ENCODE data around the gene LRRTM1. TPM values are rescaled to one million over a fixed set of nuclear protein-coding genes. Genes with fewer than 3 reads are reported as not detected.

The LRRTM1 gene
- total RNA-seq, 1 experiment from 2014 or later = not detected

DNA sequence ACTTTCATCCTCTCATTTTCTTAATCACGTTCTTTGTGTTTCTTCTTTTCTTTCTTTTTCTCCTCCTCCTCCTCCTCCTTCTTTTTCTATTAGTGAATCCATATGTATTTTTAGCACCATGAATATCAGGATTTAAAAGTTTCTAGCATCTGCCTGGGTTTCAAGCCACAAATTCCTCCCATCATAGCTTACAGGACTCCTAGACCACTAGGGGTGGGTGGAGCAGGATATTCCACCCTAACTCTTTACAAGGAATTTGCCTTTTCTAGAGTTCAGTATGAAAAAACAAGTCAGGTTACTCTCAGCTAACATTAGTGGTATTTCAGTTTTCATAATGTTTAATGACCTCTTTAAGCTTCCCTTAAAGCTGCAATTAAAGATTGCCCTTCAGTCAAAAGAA, 19.1 kb upstream of the LRRTM1 start:
- DNase-seq = no peak
- H3K27me3 ChIP-seq = peaks cover 21% of the 10 kb centered on the region; the same call in 1 of the 2 replicates
- H3K4me1 ChIP-seq = no peaks in the 10 kb centered on the region

DNA sequence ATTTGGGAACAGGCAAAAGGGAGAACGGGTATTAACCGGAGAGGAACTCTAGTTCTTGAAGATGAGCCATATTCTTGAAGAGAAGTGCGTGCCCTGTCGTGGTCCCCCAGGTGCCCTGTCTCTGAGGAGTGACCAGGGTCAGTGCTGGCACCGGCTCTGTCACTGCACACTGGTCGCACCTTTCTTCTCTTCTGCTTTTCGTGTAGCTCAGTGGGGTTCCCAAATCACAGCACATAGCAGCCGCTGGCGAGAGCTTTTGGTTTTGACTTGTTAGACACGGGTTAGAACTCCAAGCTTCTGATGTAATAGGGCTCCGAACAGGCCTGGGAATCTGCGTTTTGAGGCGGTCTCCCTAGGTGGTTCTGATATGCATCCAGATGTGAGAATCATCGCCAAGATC, 18.4 kb upstream of the LRRTM1 start:
- Histone ChIP-seq H3K36me3 (no peaks in the 10 kb centered on the region), H3K27me3 (peaks cover 21% of the 10 kb centered on the region; the same call in 1 of the 2 replicates), H3K4me1 (no peaks in the 10 kb centered on the region), H3K4me3 (no peak overlapping the region), H3K9me3 (replicated peaks) (no peaks in the 10 kb centered on the region; the same call in 1 of the 2 replicates), H3K27ac (no peak overlapping the region)
- DNase-seq = no peak

More for the DNA sequence above, 19.1 kb upstream of the LRRTM1 start:
- no peaks in the 10 kb centered on the region for H3K36me3 ChIP-seq
- no peak overlapping the region for H3K27ac ChIP-seq
- no peaks in the 10 kb centered on the region; the same call in 1 of the 2 replicates for H3K9me3 ChIP-seq (replicated peaks)
- H3K4me3 ChIP-seq = no peak overlapping the region

DNA sequence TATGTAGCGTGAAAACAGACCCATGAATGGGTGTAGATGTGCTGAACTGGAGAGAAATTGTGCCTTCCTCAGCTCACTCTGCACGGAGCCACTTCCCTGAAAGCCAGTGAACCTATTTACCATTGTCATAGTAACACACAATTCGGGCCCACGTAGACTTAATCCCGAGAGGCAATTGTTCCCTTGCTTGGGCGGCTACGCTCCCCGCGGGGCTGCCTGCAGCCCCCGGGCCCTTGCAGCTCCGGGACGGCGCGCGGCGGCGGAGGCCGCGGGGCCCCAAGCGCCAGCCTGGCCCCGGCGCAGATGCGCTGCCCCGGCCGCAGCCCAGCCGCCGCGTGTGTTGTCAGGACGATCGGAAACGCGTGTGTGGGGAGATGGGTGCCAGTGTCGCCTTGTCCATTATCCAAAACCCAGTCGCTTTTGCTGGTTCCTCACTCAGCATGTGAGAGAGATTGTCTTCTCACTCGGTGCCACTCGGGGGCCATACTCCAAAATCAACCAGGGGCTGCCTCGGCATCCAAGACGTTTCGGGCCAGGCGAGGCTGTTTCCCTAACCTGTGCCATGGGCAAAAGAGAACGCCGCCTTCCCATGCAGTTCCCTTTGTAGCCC, 17.9 kb upstream of the LRRTM1 start:
- Histone ChIP-seq H3K36me3 (no peaks in the 10 kb centered on the region), H3K27ac (no peak overlapping the region), H3K27me3 (peaks cover 21% of the 10 kb centered on the region; the same call in 1 of the 2 replicates), H3K4me1 (no peaks in the 10 kb centered on the region), H3K4me3 (no peak overlapping the region), H3K9me3 (replicated peaks) (no peaks in the 10 kb centered on the region; the same call in 1 of the 2 replicates)
- no peak for DNase-seq

DNA sequence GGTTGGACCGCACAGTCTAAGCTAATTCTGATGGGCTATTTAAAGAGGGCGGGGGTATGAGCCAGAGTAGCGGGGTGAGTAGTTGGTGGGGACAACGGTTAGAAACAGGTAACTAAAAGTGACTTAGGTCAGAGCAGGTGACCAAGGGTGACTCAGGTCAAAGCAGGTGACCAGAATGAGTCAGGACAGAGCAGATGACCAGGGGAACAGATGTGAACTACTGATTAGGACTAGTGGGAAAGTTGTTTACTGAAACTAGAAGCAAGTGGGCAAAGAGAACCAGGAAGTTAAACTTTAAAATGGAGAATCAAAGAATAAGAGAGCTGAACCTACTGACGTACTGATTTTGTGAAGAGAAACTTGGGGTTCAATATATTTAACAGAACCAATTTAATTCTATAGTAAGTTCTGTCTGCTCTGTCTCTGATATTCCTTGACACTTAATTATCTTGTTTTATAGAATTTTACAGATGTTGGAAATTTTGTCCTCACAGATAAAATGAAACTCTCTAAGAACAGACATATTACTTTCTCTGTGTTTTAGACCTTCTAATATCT, 7.8 kb upstream of the LRRTM1 start:
- DNase-seq = no peak
- no peaks in the 10 kb centered on the region for H3K4me1 ChIP-seq
- peaks cover 17% of the 10 kb centered on the region; the same call in 1 of the 2 replicates for H3K27me3 ChIP-seq
- H3K4me3 ChIP-seq = no peak overlapping the region
- H3K36me3 ChIP-seq = no peaks in the 10 kb centered on the region
- no peak overlapping the region for H3K27ac ChIP-seq
- no peaks in the 10 kb centered on the region for H3K9me3 ChIP-seq (replicated peaks)

DNA sequence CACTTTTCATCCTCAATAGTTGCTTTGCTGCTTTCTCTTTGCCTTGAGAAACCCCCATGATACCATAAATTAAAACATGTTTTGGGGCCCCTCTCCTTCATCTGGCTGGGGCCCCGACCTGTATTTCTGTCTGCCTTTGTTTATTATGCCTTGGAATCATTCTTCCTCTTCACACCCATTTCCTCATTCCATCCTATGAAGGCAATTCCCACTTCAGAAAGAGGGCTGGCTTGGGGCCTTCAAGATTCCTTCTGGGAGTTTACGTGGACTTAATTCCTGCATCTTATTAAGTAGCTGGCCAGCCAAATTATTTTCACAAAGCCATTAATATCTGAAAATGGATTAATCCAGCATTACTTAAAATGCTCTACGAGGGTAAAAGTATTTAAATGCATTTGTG, 6.8 kb upstream of the LRRTM1 start:
- Histone ChIP-seq H3K27ac (no peak overlapping the region), H3K9me3 (replicated peaks) (no peaks in the 10 kb centered on the region), H3K36me3 (no peaks in the 10 kb centered on the region), H3K4me3 (no peak overlapping the region), H3K4me1 (no peaks in the 10 kb centered on the region), H3K27me3 (peaks cover 13% of the 10 kb centered on the region; the same call in 1 of the 2 replicates)
- no peak for DNase-seq

DNA sequence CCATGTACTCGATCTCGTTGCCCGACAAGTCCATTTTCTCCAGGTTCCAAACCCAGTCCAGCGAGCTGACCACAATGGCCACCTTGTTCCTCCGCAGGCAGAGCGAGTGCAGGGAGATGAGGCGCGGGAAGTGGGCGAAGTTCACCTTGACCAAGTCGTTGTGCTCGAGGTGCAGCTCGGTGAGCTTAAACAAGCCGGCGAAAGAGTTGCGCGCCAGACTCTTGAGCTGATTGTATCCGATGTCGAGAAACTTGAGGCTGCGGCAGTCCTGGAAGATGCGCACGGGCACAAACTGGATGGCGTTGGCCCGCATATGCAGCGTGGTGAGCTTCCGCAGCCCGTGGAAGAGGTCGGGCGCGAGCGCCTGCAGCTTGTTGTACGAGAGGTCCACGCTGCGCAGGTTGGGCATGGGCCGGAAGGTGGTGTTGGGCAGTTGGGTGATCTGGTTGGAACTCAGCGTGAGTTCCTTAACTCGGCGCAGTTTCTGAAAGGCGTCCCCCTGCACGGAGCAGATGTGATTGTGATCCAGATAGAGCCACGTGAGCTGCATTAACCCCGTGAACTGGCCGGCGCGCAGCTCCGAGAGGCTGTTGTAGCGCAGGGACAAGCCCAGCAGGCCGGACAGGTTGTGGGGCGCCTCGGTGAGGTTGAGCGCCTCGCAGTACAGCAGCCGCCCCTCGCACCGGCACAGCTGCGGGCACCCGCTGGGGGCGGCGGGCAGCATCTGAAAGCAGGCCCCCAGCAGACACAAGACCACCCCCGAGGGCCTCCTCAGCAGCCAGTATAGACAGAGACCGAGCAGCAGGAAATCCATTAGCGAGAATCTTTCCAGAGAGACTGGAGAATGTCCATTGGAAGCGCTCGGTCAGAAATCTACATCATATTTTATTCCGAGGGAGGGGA, 1.3 kb downstream of the LRRTM1 start:
- H3K27me3 ChIP-seq = no peaks in the 10 kb centered on the region; the same call in 1 of the 2 replicates
- no peak for DNase-seq
- H3K9me3 ChIP-seq (replicated peaks) = no peaks in the 10 kb centered on the region
- no peak overlapping the region for H3K27ac ChIP-seq
- H3K4me1 ChIP-seq = no peaks in the 10 kb centered on the region
- no peak overlapping the region for H3K4me3 ChIP-seq
- H3K36me3 ChIP-seq = no peaks in the 10 kb centered on the region

DNA sequence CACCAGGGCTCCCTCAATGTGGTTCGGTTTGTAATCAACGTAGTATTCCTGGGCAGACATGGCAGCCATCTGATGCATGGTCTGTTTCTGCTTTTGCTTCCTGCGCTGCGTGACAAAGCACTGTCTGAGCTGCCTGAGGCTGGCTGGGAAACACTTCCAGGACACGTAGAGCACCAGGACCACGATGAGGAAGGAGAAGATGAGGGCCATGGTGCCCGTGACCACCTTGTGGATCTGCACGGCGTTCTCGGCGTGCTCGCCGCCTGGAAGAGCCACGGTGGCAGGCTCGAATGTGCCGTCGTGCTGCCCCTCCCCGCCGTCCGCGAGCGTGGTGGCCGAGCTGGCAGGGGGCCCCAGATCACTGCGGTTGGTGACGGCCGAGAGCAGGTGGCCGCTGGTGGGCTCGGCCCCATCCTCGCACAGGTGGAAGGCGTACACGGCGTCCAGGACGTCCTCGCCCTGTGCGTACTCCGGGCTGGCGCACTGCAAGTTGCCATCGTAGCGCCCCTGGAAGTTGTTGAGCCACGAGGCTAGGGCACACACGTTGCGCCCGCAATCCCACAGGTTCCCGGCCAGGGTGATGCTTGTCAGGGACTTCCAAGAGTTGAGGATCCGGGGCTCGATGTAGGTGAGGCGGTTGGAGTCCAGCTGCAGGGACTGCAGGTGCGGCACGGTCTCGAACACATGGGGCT, 2.1 kb downstream of the LRRTM1 start:
- no peaks in the 10 kb centered on the region for H3K9me3 ChIP-seq (replicated peaks)
- no peak for DNase-seq
- no peaks in the 10 kb centered on the region for H3K27me3 ChIP-seq
- H3K4me1 ChIP-seq = no peaks in the 10 kb centered on the region
- H3K27ac ChIP-seq = no peak overlapping the region
- no peak overlapping the region for H3K4me3 ChIP-seq
- H3K36me3 ChIP-seq = no peaks in the 10 kb centered on the region

DNA sequence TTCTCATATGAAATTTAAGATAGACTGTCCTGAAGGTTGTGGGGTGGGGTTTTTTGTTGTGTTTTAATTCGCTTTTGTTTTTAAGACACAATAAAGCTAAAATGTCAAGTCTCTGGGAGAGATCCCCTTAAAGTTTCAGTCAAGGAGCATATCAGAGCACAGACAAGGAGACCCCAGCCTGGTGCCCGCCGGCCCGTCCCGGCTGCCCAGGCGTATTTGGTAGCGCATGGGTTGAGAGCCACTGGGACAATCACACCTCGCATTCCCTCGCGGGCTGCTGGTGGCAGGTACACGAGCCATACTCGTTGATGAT, 2.6 kb downstream of the LRRTM1 start:
- H3K36me3 ChIP-seq = no peaks in the 10 kb centered on the region
- no peak for DNase-seq
- no peak overlapping the region for H3K4me3 ChIP-seq
- no peak overlapping the region for H3K27ac ChIP-seq
- no peaks in the 10 kb centered on the region for H3K9me3 ChIP-seq (replicated peaks)
- H3K27me3 ChIP-seq = no peaks in the 10 kb centered on the region
- H3K4me1 ChIP-seq = no peaks in the 10 kb centered on the region

DNA sequence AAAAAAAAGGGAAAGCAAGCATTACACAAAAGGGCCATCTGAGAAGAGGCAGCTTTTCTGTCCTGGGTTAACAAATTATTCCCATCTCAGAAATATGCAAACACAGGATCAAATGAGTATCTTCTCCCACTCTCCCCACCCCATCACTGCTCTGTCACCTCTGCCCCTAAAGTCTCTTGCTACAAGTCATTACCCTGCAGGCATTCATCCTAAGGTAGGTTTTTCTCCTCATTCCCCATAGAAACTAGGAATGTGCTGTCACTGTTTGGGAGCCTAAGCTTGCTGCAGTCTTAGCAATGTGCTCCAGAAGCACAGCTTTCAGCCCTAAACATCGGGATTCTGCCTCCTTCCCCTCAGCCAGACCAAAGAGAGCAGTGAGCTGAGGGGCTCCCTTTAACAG, 3.6 kb downstream of the LRRTM1 start:
- H3K27me3 ChIP-seq = no peaks in the 10 kb centered on the region
- no peaks in the 10 kb centered on the region for H3K4me1 ChIP-seq
- H3K4me3 ChIP-seq = no peak overlapping the region
- no peaks in the 10 kb centered on the region for H3K9me3 ChIP-seq (replicated peaks)
- H3K27ac ChIP-seq = no peak overlapping the region
- no peaks in the 10 kb centered on the region for H3K36me3 ChIP-seq
- DNase-seq = no peak

DNA sequence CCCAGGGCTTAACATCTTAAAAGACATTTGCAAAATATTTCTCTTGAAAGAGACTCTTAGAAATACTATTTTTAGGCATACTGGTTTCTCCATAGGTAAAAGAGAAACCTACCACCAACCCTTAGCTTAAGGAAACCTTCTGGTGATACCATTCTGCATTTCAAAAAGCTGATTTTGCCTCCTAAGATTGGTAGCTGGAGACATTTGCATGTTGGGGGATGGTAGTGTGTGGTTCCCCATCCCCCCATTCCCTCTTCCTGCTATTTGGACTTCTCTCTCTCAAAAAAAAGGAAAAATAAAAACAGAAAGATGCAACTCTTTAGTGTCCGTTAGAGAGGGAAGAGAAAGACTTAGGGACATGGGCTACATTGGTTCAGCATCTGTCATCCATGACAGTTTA, 4.2 kb downstream of the LRRTM1 start:
- Histone ChIP-seq H3K36me3 (no peaks in the 10 kb centered on the region), H3K9me3 (replicated peaks) (no peaks in the 10 kb centered on the region), H3K4me3 (no peak overlapping the region), H3K27ac (no peak overlapping the region), H3K27me3 (no peaks in the 10 kb centered on the region), H3K4me1 (no peaks in the 10 kb centered on the region)
- no peak for DNase-seq

DNA sequence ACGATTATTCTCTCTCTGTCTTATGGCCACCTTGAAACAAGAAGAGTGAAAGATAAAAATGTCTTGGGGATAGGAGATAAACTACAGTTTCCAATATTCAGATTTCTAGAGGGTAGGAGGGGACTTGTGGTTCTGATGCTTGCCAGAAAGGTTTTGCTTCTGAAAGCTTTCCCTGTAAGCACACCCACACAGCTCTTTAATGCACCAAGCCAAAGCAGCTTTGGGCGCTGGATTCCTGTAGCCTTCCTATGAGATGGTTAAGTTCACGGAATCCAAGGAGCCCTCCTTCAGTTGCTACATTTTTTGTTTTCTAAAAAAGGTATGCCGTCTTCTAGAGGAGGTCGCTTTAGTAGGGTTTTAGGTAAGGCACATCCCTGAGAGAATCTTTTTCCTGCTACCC, 4.9 kb downstream of the LRRTM1 start:
- no peak overlapping the region for H3K4me3 ChIP-seq
- no peaks in the 10 kb centered on the region for H3K36me3 ChIP-seq
- peaks cover 4% of the 10 kb centered on the region; the same call in 1 of the 2 replicates for H3K27me3 ChIP-seq
- H3K27ac ChIP-seq = no peak overlapping the region
- no peaks in the 10 kb centered on the region for H3K9me3 ChIP-seq (replicated peaks)
- no peaks in the 10 kb centered on the region for H3K4me1 ChIP-seq
- DNase-seq = no peak

DNA sequence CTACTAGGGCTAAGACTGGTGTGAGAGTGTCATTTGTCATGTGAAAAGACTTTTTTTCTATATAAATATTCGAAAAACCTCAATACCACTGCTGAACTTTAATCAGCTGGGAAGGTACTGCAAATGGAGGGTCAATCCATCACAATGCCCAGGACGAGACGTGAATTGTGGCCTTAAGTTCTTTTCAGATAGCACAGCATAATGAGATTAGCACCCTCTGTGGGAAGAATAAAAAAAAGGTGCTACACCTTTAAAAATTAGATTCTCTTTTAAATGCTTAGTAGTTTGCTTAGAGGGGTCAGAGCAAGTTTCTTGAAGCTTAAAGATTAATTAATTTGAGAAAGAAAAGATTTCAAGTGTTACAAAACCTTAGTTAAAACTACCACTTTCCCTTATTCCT, 5.6 kb downstream of the LRRTM1 start:
- no peak for DNase-seq
- Histone ChIP-seq H3K4me3 (no peak overlapping the region), H3K4me1 (no peaks in the 10 kb centered on the region), H3K9me3 (replicated peaks) (no peaks in the 10 kb centered on the region), H3K27ac (no peak overlapping the region), H3K27me3 (peaks cover 5% of the 10 kb centered on the region; the same call in 1 of the 2 replicates), H3K36me3 (no peaks in the 10 kb centered on the region)

DNA sequence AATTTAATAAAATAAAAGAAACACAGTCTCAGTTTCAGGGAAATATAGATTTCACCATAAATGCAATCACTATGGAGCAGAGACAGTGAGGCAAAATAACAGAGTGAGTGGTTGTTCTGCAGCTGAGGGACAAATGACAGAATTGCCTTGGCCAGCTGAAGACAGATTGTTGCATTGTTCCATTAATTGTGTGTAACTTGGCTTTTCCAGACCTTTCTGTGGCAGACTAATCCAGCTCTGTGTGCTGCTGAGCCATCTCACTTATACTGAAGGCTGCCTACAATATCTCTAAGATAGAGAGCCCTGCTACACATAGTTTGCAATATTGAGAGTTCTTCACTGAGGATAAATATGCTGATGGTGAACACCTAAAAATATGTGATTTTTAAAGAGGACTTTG, 11.5 kb downstream of the LRRTM1 start:
- H3K9me3 ChIP-seq (replicated peaks) = no peaks in the 10 kb centered on the region
- no peaks in the 10 kb centered on the region for H3K36me3 ChIP-seq
- H3K4me1 ChIP-seq = no peaks in the 10 kb centered on the region
- H3K27me3 ChIP-seq = peaks cover 5% of the 10 kb centered on the region; the same call in 1 of the 2 replicates
- H3K4me3 ChIP-seq = no peak overlapping the region
- no peak overlapping the region for H3K27ac ChIP-seq
- DNase-seq = no peak

DNA sequence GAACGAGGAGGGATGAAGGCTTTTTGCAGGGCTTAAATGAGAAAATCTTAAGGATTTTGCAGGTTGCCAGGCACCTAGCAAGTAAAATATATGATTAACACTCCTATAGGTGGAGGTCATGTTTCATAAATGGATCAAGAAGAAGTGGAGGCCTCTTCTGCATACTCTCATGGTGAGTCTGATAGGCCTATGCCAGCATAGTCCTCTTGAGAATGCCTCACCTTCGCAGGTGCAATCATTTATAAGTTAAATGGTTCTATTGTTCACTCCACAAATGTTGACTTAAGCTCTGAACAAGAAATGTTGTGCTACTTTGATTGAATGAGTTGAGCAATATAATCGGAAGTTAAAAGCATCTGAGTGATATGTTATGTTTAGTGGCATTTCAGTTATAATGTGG, 12.1 kb downstream of the LRRTM1 start:
- Histone ChIP-seq H3K4me1 (no peaks in the 10 kb centered on the region), H3K4me3 (no peak overlapping the region), H3K36me3 (no peaks in the 10 kb centered on the region), H3K27me3 (peaks cover 5% of the 10 kb centered on the region; the same call in 1 of the 2 replicates), H3K27ac (no peak overlapping the region), H3K9me3 (replicated peaks) (no peaks in the 10 kb centered on the region)
- DNase-seq = no peak

DNA sequence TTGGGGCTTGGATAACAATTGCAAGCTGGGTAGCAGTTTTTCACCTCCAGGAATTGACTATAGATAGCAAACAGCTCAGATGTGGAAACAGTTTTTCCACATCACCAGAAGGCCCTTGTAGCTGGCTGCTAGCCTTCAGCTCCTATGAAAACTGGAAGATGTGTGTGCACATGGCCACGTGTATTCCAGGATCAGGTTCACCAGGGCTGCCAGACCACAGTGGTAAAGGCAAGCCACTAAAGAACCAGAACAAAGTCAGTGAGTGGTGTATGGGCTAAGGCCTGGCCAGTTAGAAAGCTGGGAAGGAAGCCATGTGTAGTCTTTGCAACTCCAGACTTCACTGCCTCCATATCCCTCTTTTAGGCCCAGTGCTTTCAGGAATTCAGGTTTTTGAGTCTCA, 12.9 kb downstream of the LRRTM1 start:
- H3K27ac ChIP-seq = no peak overlapping the region
- H3K9me3 ChIP-seq (replicated peaks) = no peaks in the 10 kb centered on the region
- no peaks in the 10 kb centered on the region for H3K36me3 ChIP-seq
- no peak overlapping the region for H3K4me3 ChIP-seq
- no peaks in the 10 kb centered on the region for H3K4me1 ChIP-seq
- no peak for DNase-seq
- H3K27me3 ChIP-seq = peaks cover 11% of the 10 kb centered on the region; the same call in 1 of the 2 replicates
